GM12872 (cell line): Measurements from ENCODE around the gene HSPA12A.

Experiments
- CTCF ChIP-seq: IDR thresholded peaks from 3 replicates; pipeline ENCODE4 v1.5.1; 2011; ENCODE audit warnings: low read depth, mild to moderate bottlenecking, low read length, moderate library complexity; ENCODE audit not compliant: insufficient read depth

The HSPA12A gene

GRCh38 chr10:116763440-116763839 is 21.1 kb upstream of the HSPA12A start:
- TF ChIP-seq CTCF: no peak

- TF ChIP-seq CTCF: no peak
Measured at GRCh38 chr10:116761883-116762282, 19.5 kb upstream of the HSPA12A start.

- TF ChIP-seq CTCF: no peak
Measured at GRCh38 chr10:116760919-116761318, 18.6 kb upstream of the HSPA12A start.

- no peak for TF ChIP-seq CTCF
Measured at GRCh38 chr10:116757246-116757645, 14.9 kb upstream of the HSPA12A start.

GRCh38 chr10:116756277-116756676 is 13.9 kb upstream of the HSPA12A start:
- TF ChIP-seq CTCF: no peak

- no peak for TF ChIP-seq CTCF
Measured at GRCh38 chr10:116753759-116754158, 11.4 kb upstream of the HSPA12A start.

GRCh38 chr10:116752969-116753665 is 10.8 kb upstream of the HSPA12A start:
- TF ChIP-seq CTCF: no peak
